NK-92 (cell line): Measurements from ENCODE around the gene ZNHIT2.

Experiments
- DNase-seq: peaks from one replicate; lab custom pipeline; 2025; ENCODE audit not compliant: unreplicated experiment; lab: John Stamatoyannopoulos, UW

ZNHIT2 gene

DNA sequence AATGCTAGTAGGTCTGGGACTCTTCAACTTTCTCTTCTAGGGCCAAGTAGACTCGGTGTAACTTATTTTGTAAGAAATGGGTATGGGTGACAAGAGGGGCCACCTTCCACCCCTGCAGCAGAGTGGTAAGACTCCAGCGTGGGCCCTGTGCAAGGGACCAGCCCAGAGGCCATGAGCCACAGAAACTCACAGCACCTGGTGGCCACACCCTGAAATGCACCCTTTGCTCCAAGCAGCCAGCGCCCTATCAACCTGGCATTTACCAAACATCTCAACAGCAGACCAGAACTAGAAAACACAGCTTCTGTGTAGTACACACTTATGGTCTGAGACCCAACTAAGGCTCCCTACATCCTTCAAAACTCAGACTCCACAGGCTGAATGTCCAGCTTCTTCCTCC, 39.4 kb downstream of the ZNHIT2 start:
- DNase-seq: no peak

DNA sequence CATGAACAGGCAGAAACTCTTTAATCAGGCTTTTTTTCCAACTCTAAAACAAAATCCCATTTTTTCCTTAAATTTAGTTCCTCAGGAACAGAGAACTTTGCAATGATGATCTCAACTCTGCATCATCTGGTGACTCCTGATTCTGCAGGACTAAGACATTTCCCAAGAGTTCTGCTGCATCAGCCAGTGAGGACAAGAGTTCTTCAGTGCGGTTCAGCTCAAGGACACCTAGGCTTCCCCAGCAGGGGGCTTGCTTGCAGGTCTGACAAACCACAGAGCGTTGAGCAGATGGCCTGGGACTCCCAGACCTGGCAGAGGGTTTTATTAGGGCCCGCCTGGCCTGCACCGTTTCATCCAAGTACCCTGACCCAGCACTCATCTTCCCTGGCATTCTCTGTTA, 40.0 kb downstream of the ZNHIT2 start:
- DNase-seq: no peak

DNA sequence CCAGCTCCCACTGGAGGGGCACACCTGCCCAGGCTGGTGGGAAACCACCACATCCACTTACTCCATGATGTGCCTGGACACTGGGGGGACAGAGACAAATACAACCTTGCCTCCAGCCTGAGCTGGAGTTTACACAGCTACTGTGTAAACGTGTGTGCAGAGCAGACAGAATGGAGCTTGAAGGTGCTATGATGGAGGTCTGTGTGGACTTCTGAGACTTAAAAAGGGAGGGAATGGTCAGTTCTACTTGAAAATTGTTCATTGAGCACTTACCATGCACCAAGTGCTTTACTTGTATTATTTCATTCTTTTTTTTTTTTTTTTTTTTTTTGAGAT, 44.9 kb downstream of the ZNHIT2 start:
- no peak for DNase-seq

DNA sequence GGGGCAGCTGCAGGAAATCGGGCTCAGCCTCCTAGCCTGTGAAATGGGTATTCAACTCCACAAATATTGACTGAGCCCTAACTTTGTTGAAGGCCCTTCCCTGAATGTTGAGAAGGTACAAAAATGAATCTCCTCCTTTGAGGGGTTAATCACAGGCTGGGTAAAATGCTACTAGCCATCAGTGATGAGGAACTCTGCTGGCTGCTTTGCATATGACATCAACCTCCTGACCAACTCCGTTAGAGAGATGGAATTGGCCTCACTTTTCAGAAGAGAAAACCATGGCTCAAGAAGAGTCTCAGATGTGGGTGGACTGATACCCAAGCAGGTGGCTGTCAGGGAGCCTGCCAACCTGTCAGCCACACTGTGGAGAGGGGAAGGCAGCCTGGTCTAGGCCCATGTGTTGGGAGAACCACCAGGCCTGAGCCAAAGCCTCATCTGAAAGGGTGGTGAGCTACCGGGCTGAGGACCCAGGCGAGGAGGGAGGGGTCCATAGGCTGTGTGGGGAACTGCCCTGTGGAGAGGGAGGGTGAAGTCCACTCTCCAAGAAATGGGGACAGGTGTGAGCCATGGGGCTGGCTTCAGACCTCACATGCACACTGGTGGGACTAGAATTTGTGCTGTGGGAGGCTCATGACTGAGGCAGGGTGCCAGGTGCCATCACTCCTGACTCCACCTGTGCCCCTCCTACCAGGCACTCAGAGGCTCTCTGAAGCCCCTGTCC, 45.4 kb downstream of the ZNHIT2 start:
- no peak for DNase-seq

DNA sequence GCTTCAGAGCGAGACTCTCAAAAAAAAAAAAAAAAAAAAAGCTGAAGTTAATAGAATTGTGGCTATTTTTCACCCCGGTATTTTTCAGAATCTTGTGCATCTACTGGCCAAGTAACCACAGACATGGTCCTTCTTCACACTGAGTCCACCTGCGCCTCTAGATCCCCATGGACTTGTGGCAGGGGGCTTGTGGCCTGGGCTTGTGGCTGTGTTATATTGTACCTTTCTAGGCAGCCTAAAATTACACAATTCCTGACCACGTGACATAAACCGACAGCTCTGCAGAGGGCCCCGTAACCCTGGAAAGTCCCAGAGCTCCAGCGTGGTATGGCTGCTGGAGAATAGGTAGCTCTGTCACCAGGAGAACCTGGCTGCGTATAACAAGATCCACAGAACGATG, 48.3 kb downstream of the ZNHIT2 start:
- no peak for DNase-seq

DNA sequence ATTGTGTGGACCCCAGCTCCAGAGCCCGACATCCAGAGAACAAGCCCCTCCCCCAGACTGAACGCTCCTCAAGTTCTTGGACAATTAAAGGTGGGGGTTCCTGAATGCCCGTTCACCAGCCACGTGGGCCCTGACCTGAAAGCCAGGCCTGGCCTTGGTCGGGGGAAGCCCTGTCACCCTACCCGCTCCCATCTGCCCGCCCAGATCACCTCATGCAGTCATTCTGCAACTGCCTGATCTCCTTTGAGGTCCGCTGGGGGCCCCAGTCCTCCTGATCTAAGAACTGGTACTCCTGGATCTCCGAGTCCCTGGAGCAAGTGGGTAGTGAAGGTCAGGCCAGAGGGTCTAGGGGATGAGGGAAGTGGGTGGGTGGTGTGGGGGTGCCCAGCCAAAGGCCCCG, 50.1 kb downstream of the ZNHIT2 start:
- DNase-seq: no peak

DNA sequence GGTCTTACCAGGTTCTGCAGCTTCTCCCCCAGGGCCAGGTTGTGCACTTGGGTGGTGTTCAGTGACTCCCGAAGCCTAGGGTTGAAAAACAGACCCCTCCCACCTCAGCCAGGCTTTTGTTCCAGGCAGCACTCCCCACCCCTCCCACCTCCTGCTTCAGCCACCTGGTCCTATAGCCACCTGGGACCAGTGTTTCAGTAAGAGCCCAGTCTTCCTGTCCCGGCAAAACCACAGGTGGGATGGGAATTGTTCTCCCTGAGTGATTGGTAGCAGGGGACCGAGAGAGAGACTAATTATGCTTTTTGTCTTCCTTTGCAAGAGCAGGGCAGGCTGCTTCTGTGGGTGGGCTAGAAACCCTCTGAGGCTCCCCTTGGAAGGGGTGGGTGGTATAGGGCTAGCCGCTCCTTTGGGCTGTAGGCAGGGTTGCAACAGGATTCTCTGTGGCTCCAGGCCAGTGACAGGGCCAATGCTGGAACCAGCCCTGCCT, 50.7 kb downstream of the ZNHIT2 start:
- DNase-seq: no peak
